HepG2 (cell line): ENCODE data around the gene LIPN. TPM values are rescaled to one million over a fixed set of nuclear protein-coding genes. Genes with fewer than 3 reads are reported as not detected.

Source experiments
- ATAC-seq: fragments of 200-7000 bp; cut with Tn5 transposase; 3 replicates; pipeline ENCODE4 v1.9.1; 2020; ENCODE audit warnings: mild to moderate bottlenecking, moderate library complexity
- BruUV-seq: library from RNA; stranded (reverse); fragments of 400-500 nt; replicated peaks from 2 replicates; lab custom pipeline; 2021; lab: Mats Ljungman, UMichigan
- CTCF ChIA-PET: fragments of 300-600 bp; formaldehyde crosslinking; extraction: SDS; loops from one replicate; lab custom pipeline; 2021; ENCODE audit warnings: low total read pairs, inconsistent platforms, low intra/inter-chr PET ratio; lab: Yijun Ruan, JAX
- POLR2A ChIA-PET: fragments of 350-600 bp; sonication (Branson Sonifier 250); formaldehyde crosslinking; loops from one replicate; lab custom pipeline; 2020; ENCODE audit warnings: antibody characterized with exemption, inconsistent platforms; lab: Yijun Ruan, JAX
- DNase-seq: peaks from one replicate; pipeline ENCODE4 v3.0.0-alpha.2; 2015; ENCODE audit warnings: low spot score
- FAIRE-seq: peaks from 3 replicates; lab custom pipeline; 2011; peaks lifted over from hg19 to GRCh38; lab: Jason Lieb, UNC
- H2AFZ ChIP-seq: one replicate; pipeline ENCODE4 v1.6.1; 2011; ENCODE audit warnings: low read length, inconsistent platforms
- H3K27ac ChIP-seq: fragments of 300-600 bp; 3 replicates; pipeline ENCODE4 v1.8.0; 2011; ENCODE audit warnings: mixed run types, mild to moderate bottlenecking, mixed read lengths, low read length, inconsistent platforms; ENCODE audit not compliant: insufficient read depth; ENCODE audit errors: extremely low read length
- H3K27me3 ChIP-seq, 2 experiments: fragments of 200-600 bp in 1 of 2; 2 replicates in 1 of 2; 3 replicates in 1 of 2; pipeline versions ENCODE4 v1.6.0 to v1.8.0; 2011; ENCODE audit warnings: low read length in 2 of 2, mild to moderate bottlenecking in 2 of 2, moderate library complexity in 2 of 2, inconsistent platforms in 1 of 2; ENCODE audit not compliant: insufficient read depth in 2 of 2, control insufficient read depth in 1 of 2
- H3K36me3 ChIP-seq, 2 experiments: fragments of 200-600 bp in 1 of 2; replicated peaks in 1 of 2; 2 replicates in 1 of 2; 3 replicates in 1 of 2; pipeline versions ENCODE4 v1.5.1 to v1.8.0; 2011; ENCODE audit warnings: low read length in 2 of 2, inconsistent platforms in 1 of 2; ENCODE audit not compliant: insufficient read depth in 2 of 2, control insufficient read depth in 1 of 2
- H3K4me1 ChIP-seq: 2 replicates; pipeline ENCODE4 v1.5.1; 2012; ENCODE audit warnings: low read length, inconsistent platforms; ENCODE audit not compliant: insufficient read depth
- H3K4me2 ChIP-seq: 2 replicates; pipeline ENCODE4 v1.6.0; 2011; ENCODE audit warnings: low read depth, low read length, inconsistent platforms
- H3K4me3 ChIP-seq, 3 experiments: fragments of 200-600 bp in 1 of 3; sonication (generic), shearing (Covaris generic) in 1 of 3; replicated peaks in 1 of 3; 2 replicates each; pipeline ENCODE4 v1.5.1; 2011 to 2016; ENCODE audit warnings: low read length in 3 of 3, inconsistent platforms in 2 of 3, low read depth in 2 of 3, mild to moderate bottlenecking in 2 of 3, control low read depth in 1 of 3, mixed read lengths in 1 of 3; ENCODE audit not compliant: insufficient read depth in 1 of 3
- H3K79me2 ChIP-seq: one replicate; pipeline ENCODE4 v1.6.1; 2011; ENCODE audit warnings: low read length, inconsistent platforms; ENCODE audit not compliant: insufficient read depth
- H3K9ac ChIP-seq: 2 replicates; pipeline ENCODE4 v1.6.0; 2011; ENCODE audit warnings: mild to moderate bottlenecking, low read depth, low read length, inconsistent platforms; ENCODE audit not compliant: insufficient read depth
- H3K9me3 ChIP-seq: 2 replicates; pipeline ENCODE4 v1.5.1; 2012; ENCODE audit warnings: mild to moderate bottlenecking, low read length
- H4K20me1 ChIP-seq: 2 replicates; pipeline ENCODE4 v1.6.0; 2011; ENCODE audit warnings: inconsistent platforms, mild to moderate bottlenecking, low read length, moderate library complexity; ENCODE audit not compliant: insufficient read depth
- CBX5 ChIP-seq: sonication (generic); formaldehyde crosslinking; IDR thresholded peaks from 2 replicates; pipeline ENCODE4 v1.4.0; 2020; ENCODE audit warnings: missing genetic modification reagents, borderline replicate concordance
- KLF16 ChIP-seq, 2 experiments: sonication (generic) in 1 of 2; formaldehyde crosslinking in 1 of 2; IDR thresholded peaks; 2 replicates each; pipeline versions ENCODE4 v1.6.1 to v1.8.0; 2016 to 2023; ENCODE audit warnings: missing genetic modification reagents in 2 of 2, missing compliant biosample characterization in 1 of 2
- SPEN ChIP-seq: sonication (generic); formaldehyde crosslinking; IDR thresholded peaks from 2 replicates; pipeline ENCODE4 v1.5.1; 2020; ENCODE audit warnings: low read depth, mild to moderate bottlenecking, missing genetic modification reagents
- SRSF4 ChIP-seq: fragments of 200-400 bp; formaldehyde crosslinking; IDR thresholded peaks from one replicate; pipeline ENCODE4 v1.6.1; 2018; ENCODE audit warnings: mild to moderate bottlenecking, low read depth, low read length, moderate library complexity; ENCODE audit not compliant: poor library complexity, severe bottlenecking
- THYN1 ChIP-seq: sonication (generic); formaldehyde crosslinking; IDR thresholded peaks from 2 replicates; pipeline ENCODE4 v1.8.1; 2023; ENCODE audit warnings: low read depth, mild to moderate bottlenecking, moderate library complexity, missing genetic modification reagents, borderline replicate concordance
- ZNF567 ChIP-seq: sonication (generic); formaldehyde crosslinking; IDR thresholded peaks from 2 replicates; pipeline ENCODE4 v1.8.1; 2023; ENCODE audit warnings: mild to moderate bottlenecking, missing genetic modification reagents, borderline replicate concordance
- WGBS: methylation state at CpG from one replicate; pipeline ENCODE4 v1.1.6; 2017; ENCODE audit warnings: low lambda C conversion rate; 5-methylcytosine and 5-hydroxymethylcytosine counted together
- in situ Hi-C: cut with HindIII; loops from 2 replicates; pipeline ENCODE4 v1.10.0; 2017; ENCODE audit warnings: low pct_unique_long_range_greater_than_20kb; ENCODE audit not compliant: extremely low pct_ligation_motif_present
- intact Hi-C: fragments of 100-400 bp; cut with micrococcal nuclease; formaldehyde crosslinking; loops from one replicate; pipeline ENCODE4 v1.10.0; 2022; ENCODE audit not compliant: unreplicated experiment
- polyA plus RNA-seq, 8 experiments: library from polyadenylated mRNA; depleted of rRNA in 3 of 8; stranded (reverse) in 7 of 8; unstranded in 1 of 8; fragments of >200 nt; fragmentation: Illumina TruSeq in 4 of 8; extraction: Trizol in 4 of 8; gene quantifications; 2 replicates each; pipeline versions ENCODE4 v1.2.1 to v1.2.3, GENCODE V29; 2011 to 2016; ENCODE audit warnings: low read depth in 4 of 8, missing spikeins in 1 of 8, mixed read lengths in 1 of 8; ENCODE audit not compliant: insufficient read depth in 1 of 8
- total RNA-seq, 5 experiments: library from RNA; depleted of rRNA; stranded (reverse); fragments of >200 nt; fragmentation: Illumina TruSeq; extraction: Trizol; gene quantifications; 2 replicates each; pipeline ENCODE4 v1.2.3, GENCODE V29; 2016; ENCODE audit warnings: low read depth in 1 of 5
- TF ChIP-seq, protein P1 (sequence below): sonication (generic); formaldehyde crosslinking; IDR thresholded peaks from 2 replicates; pipeline ENCODE4 v1.4.0; 2020; ENCODE audit warnings: low read depth, missing genetic modification reagents
- TF ChIP-seq, protein P2 (sequence below): IDR thresholded peaks from 2 replicates; pipeline ENCODE4 v1.6.1; 2016; ENCODE audit warnings: missing genetic modification reagents, missing compliant biosample characterization
- TF ChIP-seq, protein P3 (sequence below): sonication (generic); formaldehyde crosslinking; conservative IDR thresholded peaks from 2 replicates; pipeline ENCODE4 v1.4.0; 2020; ENCODE audit warnings: missing genetic modification reagents

Gene LIPN
- total and polyA plus RNA-seq, 2 of the 13 experiments (the other 11 are each of a cell fraction or from before 2014, with no cell fraction given), result not detected

DNA sequence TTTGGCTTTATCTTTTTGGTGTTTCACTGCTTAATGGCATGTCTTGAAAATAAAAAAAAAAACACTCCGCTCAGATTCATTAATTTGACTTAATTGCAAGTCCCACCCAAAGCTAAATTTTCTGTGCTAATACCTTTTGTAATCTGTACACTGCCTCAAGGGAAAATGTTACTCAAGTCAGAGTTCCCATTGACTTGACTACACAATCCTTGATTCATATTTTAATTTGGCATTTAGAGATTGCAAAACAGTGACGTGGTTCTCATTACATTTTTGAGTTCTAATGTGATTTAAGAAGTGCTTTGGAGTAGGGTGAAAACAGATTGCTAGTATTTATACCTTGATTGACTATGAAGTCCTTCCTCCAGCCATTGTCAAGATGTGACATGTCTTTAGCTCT is 21.4 kb downstream of the LIPN start:
- no peak for ATAC-seq
- CTCF ChIA-PET, result no interaction called here
- H3K4me3 ChIP-seq, result no peak overlapping the region
- no peaks in the 10 kb centered on the region for H3K27me3 ChIP-seq
- WGBS, result 0% methylated on average over 2 of the region's 2 CpGs
- DNase-seq, result no peak
- no peak for FAIRE-seq
- no peaks in the 10 kb centered on the region for H3K36me3 ChIP-seq
- H3K27ac ChIP-seq, result no peak overlapping the region
- no TSS peak for BruUV-seq
- intact Hi-C loops, result no loop called here
- no peak overlapping the region for H2AFZ ChIP-seq
- no peaks in the 10 kb centered on the region for H3K9me3 ChIP-seq
- POLR2A ChIA-PET, result no interaction called here
- TF ChIP-seq KLF16 (CRISPR knock-in tag; IDR thresholded peaks at IDR 0.05) (no peak), THYN1 (CRISPR knock-in tag) (no peak), SPEN (CRISPR knock-in tag) (no peak), SRSF4 (no peak), ZNF567 (CRISPR knock-in tag) (no peak), CBX5 (CRISPR knock-in tag) (no peak)
- TF ChIP-seq, protein P1, sequence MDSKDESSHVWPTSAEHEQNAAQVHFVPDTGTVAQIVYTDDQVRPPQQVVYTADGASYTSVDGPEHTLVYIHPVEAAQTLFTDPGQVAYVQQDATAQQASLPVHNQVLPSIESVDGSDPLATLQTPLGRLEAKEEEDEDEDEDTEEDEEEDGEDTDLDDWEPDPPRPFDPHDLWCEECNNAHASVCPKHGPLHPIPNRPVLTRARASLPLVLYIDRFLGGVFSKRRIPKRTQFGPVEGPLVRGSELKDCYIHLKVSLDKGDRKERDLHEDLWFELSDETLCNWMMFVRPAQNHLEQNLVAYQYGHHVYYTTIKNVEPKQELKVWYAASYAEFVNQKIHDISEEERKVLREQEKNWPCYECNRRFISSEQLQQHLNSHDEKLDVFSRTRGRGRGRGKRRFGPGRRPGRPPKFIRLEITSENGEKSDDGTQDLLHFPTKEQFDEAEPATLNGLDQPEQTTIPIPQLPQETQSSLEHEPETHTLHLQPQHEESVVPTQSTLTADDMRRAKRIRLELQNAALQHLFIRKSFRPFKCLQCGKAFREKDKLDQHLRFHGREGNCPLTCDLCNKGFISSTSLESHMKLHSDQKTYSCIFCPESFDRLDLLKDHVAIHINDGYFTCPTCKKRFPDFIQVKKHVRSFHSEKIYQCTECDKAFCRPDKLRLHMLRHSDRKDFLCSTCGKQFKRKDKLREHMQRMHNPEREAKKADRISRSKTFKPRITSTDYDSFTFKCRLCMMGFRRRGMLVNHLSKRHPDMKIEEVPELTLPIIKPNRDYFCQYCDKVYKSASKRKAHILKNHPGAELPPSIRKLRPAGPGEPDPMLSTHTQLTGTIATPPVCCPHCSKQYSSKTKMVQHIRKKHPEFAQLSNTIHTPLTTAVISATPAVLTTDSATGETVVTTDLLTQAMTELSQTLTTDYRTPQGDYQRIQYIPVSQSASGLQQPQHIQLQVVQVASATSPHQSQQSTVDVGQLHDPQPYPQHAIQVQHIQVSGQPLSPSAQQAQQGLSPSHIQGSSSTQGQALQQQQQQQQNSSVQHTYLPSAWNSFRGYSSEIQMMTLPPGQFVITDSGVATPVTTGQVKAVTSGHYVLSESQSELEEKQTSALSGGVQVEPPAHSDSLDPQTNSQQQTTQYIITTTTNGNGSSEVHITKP (CRISPR knock-in tag), result no peak
- TF ChIP-seq, protein P2, sequence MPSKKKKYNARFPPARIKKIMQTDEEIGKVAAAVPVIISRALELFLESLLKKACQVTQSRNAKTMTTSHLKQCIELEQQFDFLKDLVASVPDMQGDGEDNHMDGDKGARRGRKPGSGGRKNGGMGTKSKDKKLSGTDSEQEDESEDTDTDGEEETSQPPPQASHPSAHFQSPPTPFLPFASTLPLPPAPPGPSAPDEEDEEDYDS (CRISPR knock-in tag), result no peak
- TF ChIP-seq, protein P3, sequence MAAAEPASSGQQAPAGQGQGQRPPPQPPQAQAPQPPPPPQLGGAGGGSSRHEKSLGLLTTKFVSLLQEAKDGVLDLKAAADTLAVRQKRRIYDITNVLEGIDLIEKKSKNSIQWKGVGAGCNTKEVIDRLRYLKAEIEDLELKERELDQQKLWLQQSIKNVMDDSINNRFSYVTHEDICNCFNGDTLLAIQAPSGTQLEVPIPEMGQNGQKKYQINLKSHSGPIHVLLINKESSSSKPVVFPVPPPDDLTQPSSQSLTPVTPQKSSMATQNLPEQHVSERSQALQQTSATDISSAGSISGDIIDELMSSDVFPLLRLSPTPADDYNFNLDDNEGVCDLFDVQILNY (CRISPR knock-in tag), result no peak
- TF ChIP-seq, all 625 proteins: peak for 0
- Histone ChIP-seq H3K79me2 (no peaks in the 10 kb centered on the region), H3K9ac (no peak overlapping the region), H3K4me2 (no peak overlapping the region), H3K4me1 (no peaks in the 10 kb centered on the region), H4K20me1 (no peaks in the 10 kb centered on the region)
- in situ Hi-C loops, result no loop called here
